SK-N-SH treated with all-trans-retinoic acid at 6 μM for 48 hours (cell line): ENCODE results near the gene MYL3.

ENCODE experiments used
- ARNTL ChIP-seq: fragments of 450-650 bp; formaldehyde crosslinking; IDR thresholded peaks from 2 replicates; pipeline ENCODE4 v1.5.0; 2020; ENCODE audit warnings: low read depth, mild to moderate bottlenecking, moderate library complexity, borderline replicate concordance
- CREB5 ChIP-seq: fragments of 250-450 bp; sonication (Bioruptor Pico); IDR thresholded peaks from 2 replicates; pipeline ENCODE4 v1.5.1; 2020; ENCODE audit warnings: low read depth, mild to moderate bottlenecking, moderate library complexity
- CSRNP3 ChIP-seq: fragments of 250-450 bp; sonication (Bioruptor Pico); IDR thresholded peaks from 2 replicates; pipeline ENCODE4 v1.5.1; 2021; ENCODE audit warnings: mild to moderate bottlenecking, moderate library complexity
- GLIS3 ChIP-seq: fragments of 250-450 bp; sonication (Bioruptor Pico); IDR thresholded peaks from 2 replicates; pipeline ENCODE4 v1.5.0; 2020; ENCODE audit warnings: mild to moderate bottlenecking, moderate library complexity
- ISL1 ChIP-seq: fragments of 250-450 bp; sonication (Bioruptor Pico); IDR thresholded peaks from 2 replicates; pipeline ENCODE4 v2.1.2; 2022; ENCODE audit warnings: mild to moderate bottlenecking, moderate library complexity
- PATZ1 ChIP-seq: fragments of 250-450 bp; sonication (Bioruptor Pico); IDR thresholded peaks from 2 replicates; pipeline ENCODE4 v1.8.0; 2020; ENCODE audit warnings: mild to moderate bottlenecking, moderate library complexity, borderline replicate concordance
- TSHZ2 ChIP-seq: fragments of 250-450 bp; sonication (Bioruptor Pico); IDR thresholded peaks from 2 replicates; pipeline ENCODE4 v1.5.0; 2020; ENCODE audit warnings: mild to moderate bottlenecking, moderate library complexity
- ZNF565 ChIP-seq: fragments of 450-650 bp; formaldehyde crosslinking; conservative IDR thresholded peaks from 2 replicates; pipeline ENCODE4 v1.5.0; 2020; ENCODE audit warnings: low read depth, mild to moderate bottlenecking, moderate library complexity
- ZNF70 ChIP-seq: fragments of 450-650 bp; formaldehyde crosslinking; IDR thresholded peaks from 2 replicates; pipeline ENCODE4 v1.5.0; 2020; ENCODE audit warnings: mild to moderate bottlenecking, moderate library complexity

GRCh38 chr3:46859001-46859710 lies 4.1 kb downstream of the MYL3 start:
- no peak for TF ChIP-seq CREB5 (CRISPR knock-in tag)
- no peak for TF ChIP-seq PATZ1 (CRISPR knock-in tag)
- no peak for TF ChIP-seq CSRNP3 (CRISPR knock-in tag)
- no peak for TF ChIP-seq GLIS3 (CRISPR knock-in tag)
- no peak for TF ChIP-seq ISL1 (CRISPR knock-in tag)
- TF ChIP-seq TSHZ2 (CRISPR knock-in tag): no peak
- no peak for TF ChIP-seq ARNTL (CRISPR knock-in tag)
- TF ChIP-seq ZNF565 (CRISPR knock-in tag): no peak
- TF ChIP-seq ZNF70: no peak
